PFSK-1 (cell line): ENCODE data around the gene SLC43A1.
A peak's percentile ranks its signal among the peaks of the same experiment; 100 is the strongest.

ENCODE experiments used
- FOXP2 ChIP-seq: optimal IDR thresholded peaks from 2 replicates; pipeline ENCODE3; 2011; ENCODE audit warnings: borderline replicate concordance, control low read depth, inconsistent platforms; ENCODE audit not compliant: insufficient read depth; ENCODE audit errors: extremely low read length, extremely low read depth
- POLR2AphosphoS5 ChIP-seq: IDR thresholded peaks from 2 replicates; pipeline ENCODE4 v1.6.1; 2012; ENCODE audit warnings: low read depth, mild to moderate bottlenecking, control low read depth, low read length, moderate library complexity
- REST ChIP-seq, 2 experiments: IDR thresholded peaks; 2 replicates each; pipeline versions ENCODE4 v1.6.1 to v1.8.0; 2011 to 2012; ENCODE audit warnings: low read depth in 2 of 2, low read length in 2 of 2, control low read depth in 1 of 2, inconsistent platforms in 1 of 2, mild to moderate bottlenecking in 1 of 2, moderate library complexity in 1 of 2; ENCODE audit not compliant: insufficient read depth in 1 of 2
- SIN3A ChIP-seq: IDR thresholded peaks from 2 replicates; pipeline ENCODE4 v1.6.1; 2012; ENCODE audit warnings: mild to moderate bottlenecking, low read length, moderate library complexity, borderline replicate concordance; ENCODE audit not compliant: insufficient read depth
- TAF1 ChIP-seq: IDR thresholded peaks from 2 replicates; pipeline ENCODE4 v1.6.1; 2012; ENCODE audit warnings: low read length, control low read depth, borderline replicate concordance; ENCODE audit not compliant: insufficient read depth

SLC43A1 gene

GRCh38 chr11:57500515-57500914, 15.0 kb downstream of the SLC43A1 start:
- TF ChIP-seq REST (IDR thresholded peaks at IDR 0.05; ENCODE audit: insufficient read depth in 1 of 2, low read depth in 2 of 2, low read length in 2 of 2) (no peak), SIN3A (no peak), POLR2AphosphoS5 (no peak), TAF1 (no peak), FOXP2 (no peak)

- TF ChIP-seq TAF1 = no peak
- TF ChIP-seq SIN3A = no peak
- no peak for TF ChIP-seq REST (IDR thresholded peaks at IDR 0.05; ENCODE audit: insufficient read depth in 1 of 2, low read depth in 2 of 2, low read length in 2 of 2)
- TF ChIP-seq POLR2AphosphoS5 = no peak; the same call in 1 of the 2 replicates
- no peak for TF ChIP-seq FOXP2
Observed at GRCh38 chr11:57499983-57500461, 15.5 kb downstream of the SLC43A1 start.

- TF ChIP-seq REST (IDR thresholded peaks at IDR 0.05; ENCODE audit: insufficient read depth in 1 of 2, low read depth in 2 of 2, low read length in 2 of 2) (no peak), POLR2AphosphoS5 (peak; percentile 62; the same call in 1 of the 2 replicates), SIN3A (0 out of 2 replicates have a peak, but pooled peaks have one; percentile 58), FOXP2 (peak; percentile 70), TAF1 (0 out of 2 replicates have a peak, but pooled peaks have one; percentile 45)
Observed at GRCh38 chr11:57499413-57499982, 16.0 kb downstream of the SLC43A1 start.

GRCh38 chr11:57498540-57498939, 17.0 kb downstream of the SLC43A1 start:
- TF ChIP-seq REST (IDR thresholded peaks at IDR 0.05; ENCODE audit: insufficient read depth in 1 of 2, low read depth in 2 of 2, low read length in 2 of 2) = no peak
- TF ChIP-seq TAF1 = no peak
- no peak for TF ChIP-seq SIN3A
- no peak for TF ChIP-seq POLR2AphosphoS5
- no peak for TF ChIP-seq FOXP2
